GM06990 (cell line): Measurements from ENCODE around the gene LGR6.

Experiments used
- DNase-seq: peaks from one replicate; pipeline ENCODE4 v3.0.0-alpha.2; 2011; ENCODE audit not compliant: insufficient read length; ENCODE audit errors: extremely low read depth
- H3K27me3 ChIP-seq: replicated peaks from 2 replicates; pipeline ENCODE4 v1.6.0; 2011; ENCODE audit warnings: low read length; ENCODE audit not compliant: control insufficient read depth, insufficient read depth
- H3K36me3 ChIP-seq: 2 replicates; pipeline ENCODE4 v1.5.1; 2011; ENCODE audit warnings: low read length; ENCODE audit not compliant: control insufficient read depth, insufficient read depth
- H3K4me3 ChIP-seq: replicated peaks from 2 replicates; pipeline ENCODE4 v1.5.1; 2011; ENCODE audit warnings: low read depth, mild to moderate bottlenecking, control low read depth, low read length
- CTCF ChIP-seq: IDR thresholded peaks from 2 replicates; pipeline ENCODE4 v1.5.1; 2011; ENCODE audit warnings: low read length, control low read depth, mild to moderate bottlenecking, inconsistent platforms; ENCODE audit not compliant: insufficient read depth, poor library complexity, severe bottlenecking

LGR6 gene

DNA sequence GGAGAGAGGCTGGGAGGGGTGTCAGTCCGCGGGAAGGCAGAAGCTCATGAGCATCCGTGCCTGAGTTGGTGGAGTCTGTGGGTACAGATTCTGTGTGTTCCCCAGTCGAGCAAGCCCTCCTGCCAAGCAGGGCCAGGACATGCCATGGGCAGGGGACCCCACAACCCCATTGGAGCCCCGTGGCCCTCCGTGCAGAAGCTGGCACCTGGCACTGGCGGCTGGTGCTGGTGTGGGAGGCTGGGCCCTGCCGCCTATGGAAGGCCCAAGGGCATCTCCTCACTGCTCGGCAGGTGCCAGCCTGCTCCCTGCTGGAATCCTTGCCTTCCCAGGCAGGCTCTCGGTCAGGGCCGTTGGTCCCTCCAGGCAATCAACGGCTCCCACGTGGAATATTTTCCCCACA is 74.4 kb downstream of the LGR6 start:
- Histone ChIP-seq H3K4me3 (no peak overlapping the region), H3K36me3 (no peaks in the 10 kb centered on the region), H3K27me3 (peaks cover 7% of the 10 kb centered on the region)
- no peak for DNase-seq
- TF ChIP-seq CTCF: no peak

DNA sequence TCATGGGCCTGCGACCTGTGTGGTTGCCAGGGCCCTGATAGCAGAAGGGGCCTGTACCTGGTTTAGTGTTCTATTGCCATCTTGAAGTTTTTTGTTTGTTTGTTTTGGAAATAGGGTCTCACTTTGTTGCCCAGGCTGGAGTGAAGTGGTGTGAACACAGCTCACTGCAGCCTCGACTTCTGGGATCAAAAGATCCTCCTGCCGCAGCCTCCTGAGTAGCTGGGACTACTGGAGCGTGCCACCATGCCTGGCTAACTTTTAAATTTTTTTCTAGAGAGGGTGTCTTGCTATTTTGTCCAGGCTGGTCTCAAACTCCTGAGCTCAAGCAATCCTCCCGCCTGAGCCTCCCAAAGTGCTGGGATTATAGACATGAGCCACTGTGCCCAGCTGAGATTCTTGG is 75.2 kb downstream of the LGR6 start:
- Histone ChIP-seq H3K36me3 (no peaks in the 10 kb centered on the region), H3K27me3 (peaks cover 7% of the 10 kb centered on the region), H3K4me3 (no peak overlapping the region)
- DNase-seq: no peak
- TF ChIP-seq CTCF: no peak

DNA sequence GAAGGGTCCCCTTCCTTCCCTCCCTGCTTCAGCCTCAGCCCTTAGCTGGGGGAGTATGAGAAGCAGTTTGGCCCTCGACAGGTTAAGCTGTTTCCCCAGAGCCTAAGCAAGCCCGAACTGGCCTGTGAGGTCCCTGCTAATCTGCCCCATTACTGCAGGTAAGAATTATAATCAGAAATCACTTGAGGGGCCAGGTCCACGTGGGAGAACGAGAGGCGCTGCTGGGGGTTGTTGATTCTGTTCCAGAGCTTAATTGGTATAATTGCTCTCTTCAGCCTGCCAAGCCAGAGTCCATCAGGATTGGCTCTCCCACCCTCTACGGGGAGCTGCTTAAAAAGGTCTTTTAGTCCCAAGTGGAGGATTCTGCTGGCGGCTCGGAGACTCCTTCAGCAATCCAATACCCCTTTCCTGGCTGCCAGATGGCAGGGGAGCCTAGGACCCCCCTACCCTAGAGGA is 77.3 kb downstream of the LGR6 start:
- Histone ChIP-seq H3K4me3 (no peak overlapping the region), H3K27me3 (peaks cover 3% of the 10 kb centered on the region), H3K36me3 (no peaks in the 10 kb centered on the region)
- TF ChIP-seq CTCF: no peak
- DNase-seq: no peak

- H3K27me3 ChIP-seq: peaks cover 3% of the 10 kb centered on the region
- no peaks in the 10 kb centered on the region for H3K36me3 ChIP-seq
- H3K4me3 ChIP-seq: no peak overlapping the region
- no peak for DNase-seq
- TF ChIP-seq CTCF: no peak
Observed at GRCh38 chr1:202272103-202272845, 78.7 kb downstream of the LGR6 start.

- TF ChIP-seq CTCF: peak; percentile 77
- no peaks in the 10 kb centered on the region for H3K36me3 ChIP-seq
- H3K4me3 ChIP-seq: no peak overlapping the region
- no peak for DNase-seq
- H3K27me3 ChIP-seq: peaks cover 5% of the 10 kb centered on the region
Observed at GRCh38 chr1:202274611-202275010, 81.0 kb downstream of the LGR6 start.
